ENCODE measurements around the gene ARHGAP33. TPM values are rescaled to one million over a fixed set of nuclear protein-coding genes. Genes with fewer than 3 reads are reported as not detected.

ARHGAP33 gene
- total and polyA plus RNA-seq, 2 of the 8 experiments (the other 6 are each of a cell fraction or from before 2014, with no cell fraction given) = 6.5 to 25.2 TPM

DNA sequence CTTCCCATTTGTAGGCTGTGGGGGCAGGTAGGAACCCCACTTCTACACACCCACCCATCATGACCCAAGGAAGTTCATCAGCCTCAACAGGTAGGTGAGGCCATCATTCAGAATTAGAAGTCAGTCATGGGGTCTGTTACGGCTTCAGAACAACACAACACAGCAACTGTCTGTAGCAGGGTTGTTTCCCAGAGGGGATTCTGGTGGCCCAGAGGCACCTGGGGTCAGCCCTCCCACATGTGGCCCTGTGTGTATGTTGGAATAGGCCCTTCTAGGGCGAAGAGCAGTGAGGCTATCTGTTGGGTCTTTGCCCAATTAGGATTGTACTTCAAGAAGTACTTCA lies 36.5 kb upstream of the ARHGAP33 start (continued):
- TF ChIP-seq, protein P1, sequence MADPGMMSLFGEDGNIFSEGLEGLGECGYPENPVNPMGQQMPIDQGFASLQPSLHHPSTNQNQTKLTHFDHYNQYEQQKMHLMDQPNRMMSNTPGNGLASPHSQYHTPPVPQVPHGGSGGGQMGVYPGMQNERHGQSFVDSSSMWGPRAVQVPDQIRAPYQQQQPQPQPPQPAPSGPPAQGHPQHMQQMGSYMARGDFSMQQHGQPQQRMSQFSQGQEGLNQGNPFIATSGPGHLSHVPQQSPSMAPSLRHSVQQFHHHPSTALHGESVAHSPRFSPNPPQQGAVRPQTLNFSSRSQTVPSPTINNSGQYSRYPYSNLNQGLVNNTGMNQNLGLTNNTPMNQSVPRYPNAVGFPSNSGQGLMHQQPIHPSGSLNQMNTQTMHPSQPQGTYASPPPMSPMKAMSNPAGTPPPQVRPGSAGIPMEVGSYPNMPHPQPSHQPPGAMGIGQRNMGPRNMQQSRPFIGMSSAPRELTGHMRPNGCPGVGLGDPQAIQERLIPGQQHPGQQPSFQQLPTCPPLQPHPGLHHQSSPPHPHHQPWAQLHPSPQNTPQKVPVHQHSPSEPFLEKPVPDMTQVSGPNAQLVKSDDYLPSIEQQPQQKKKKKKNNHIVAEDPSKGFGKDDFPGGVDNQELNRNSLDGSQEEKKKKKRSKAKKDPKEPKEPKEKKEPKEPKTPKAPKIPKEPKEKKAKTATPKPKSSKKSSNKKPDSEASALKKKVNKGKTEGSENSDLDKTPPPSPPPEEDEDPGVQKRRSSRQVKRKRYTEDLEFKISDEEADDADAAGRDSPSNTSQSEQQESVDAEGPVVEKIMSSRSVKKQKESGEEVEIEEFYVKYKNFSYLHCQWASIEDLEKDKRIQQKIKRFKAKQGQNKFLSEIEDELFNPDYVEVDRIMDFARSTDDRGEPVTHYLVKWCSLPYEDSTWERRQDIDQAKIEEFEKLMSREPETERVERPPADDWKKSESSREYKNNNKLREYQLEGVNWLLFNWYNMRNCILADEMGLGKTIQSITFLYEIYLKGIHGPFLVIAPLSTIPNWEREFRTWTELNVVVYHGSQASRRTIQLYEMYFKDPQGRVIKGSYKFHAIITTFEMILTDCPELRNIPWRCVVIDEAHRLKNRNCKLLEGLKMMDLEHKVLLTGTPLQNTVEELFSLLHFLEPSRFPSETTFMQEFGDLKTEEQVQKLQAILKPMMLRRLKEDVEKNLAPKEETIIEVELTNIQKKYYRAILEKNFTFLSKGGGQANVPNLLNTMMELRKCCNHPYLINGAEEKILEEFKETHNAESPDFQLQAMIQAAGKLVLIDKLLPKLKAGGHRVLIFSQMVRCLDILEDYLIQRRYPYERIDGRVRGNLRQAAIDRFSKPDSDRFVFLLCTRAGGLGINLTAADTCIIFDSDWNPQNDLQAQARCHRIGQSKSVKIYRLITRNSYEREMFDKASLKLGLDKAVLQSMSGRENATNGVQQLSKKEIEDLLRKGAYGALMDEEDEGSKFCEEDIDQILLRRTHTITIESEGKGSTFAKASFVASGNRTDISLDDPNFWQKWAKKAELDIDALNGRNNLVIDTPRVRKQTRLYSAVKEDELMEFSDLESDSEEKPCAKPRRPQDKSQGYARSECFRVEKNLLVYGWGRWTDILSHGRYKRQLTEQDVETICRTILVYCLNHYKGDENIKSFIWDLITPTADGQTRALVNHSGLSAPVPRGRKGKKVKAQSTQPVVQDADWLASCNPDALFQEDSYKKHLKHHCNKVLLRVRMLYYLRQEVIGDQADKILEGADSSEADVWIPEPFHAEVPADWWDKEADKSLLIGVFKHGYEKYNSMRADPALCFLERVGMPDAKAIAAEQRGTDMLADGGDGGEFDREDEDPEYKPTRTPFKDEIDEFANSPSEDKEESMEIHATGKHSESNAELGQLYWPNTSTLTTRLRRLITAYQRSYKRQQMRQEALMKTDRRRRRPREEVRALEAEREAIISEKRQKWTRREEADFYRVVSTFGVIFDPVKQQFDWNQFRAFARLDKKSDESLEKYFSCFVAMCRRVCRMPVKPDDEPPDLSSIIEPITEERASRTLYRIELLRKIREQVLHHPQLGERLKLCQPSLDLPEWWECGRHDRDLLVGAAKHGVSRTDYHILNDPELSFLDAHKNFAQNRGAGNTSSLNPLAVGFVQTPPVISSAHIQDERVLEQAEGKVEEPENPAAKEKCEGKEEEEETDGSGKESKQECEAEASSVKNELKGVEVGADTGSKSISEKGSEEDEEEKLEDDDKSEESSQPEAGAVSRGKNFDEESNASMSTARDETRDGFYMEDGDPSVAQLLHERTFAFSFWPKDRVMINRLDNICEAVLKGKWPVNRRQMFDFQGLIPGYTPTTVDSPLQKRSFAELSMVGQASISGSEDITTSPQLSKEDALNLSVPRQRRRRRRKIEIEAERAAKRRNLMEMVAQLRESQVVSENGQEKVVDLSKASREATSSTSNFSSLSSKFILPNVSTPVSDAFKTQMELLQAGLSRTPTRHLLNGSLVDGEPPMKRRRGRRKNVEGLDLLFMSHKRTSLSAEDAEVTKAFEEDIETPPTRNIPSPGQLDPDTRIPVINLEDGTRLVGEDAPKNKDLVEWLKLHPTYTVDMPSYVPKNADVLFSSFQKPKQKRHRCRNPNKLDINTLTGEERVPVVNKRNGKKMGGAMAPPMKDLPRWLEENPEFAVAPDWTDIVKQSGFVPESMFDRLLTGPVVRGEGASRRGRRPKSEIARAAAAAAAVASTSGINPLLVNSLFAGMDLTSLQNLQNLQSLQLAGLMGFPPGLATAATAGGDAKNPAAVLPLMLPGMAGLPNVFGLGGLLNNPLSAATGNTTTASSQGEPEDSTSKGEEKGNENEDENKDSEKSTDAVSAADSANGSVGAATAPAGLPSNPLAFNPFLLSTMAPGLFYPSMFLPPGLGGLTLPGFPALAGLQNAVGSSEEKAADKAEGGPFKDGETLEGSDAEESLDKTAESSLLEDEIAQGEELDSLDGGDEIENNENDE (IDR thresholded peaks at IDR 0.05; ENCODE audit: insufficient replicate concordance, low read length) = no peak
- TF ChIP-seq, protein P2, sequence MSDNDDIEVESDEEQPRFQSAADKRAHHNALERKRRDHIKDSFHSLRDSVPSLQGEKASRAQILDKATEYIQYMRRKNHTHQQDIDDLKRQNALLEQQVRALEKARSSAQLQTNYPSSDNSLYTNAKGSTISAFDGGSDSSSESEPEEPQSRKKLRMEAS (IDR thresholded peaks at IDR 0.05) = no peak
- TF ChIP-seq POU5F1 (IDR thresholded peaks at IDR 0.05; ENCODE audit: low read depth, low read length) (no peak), YY1 (IDR thresholded peaks at IDR 0.05; ENCODE audit: low read depth, low read length) (no peak), RXRA (IDR thresholded peaks at IDR 0.05; ENCODE audit: insufficient read depth, low read depth, low read length) (no peak), CHD1 (IDR thresholded peaks at IDR 0.05; ENCODE audit: low read depth, low read length) (no peak)
